IMR-90 (cell line): ENCODE measurements around the gene TRIM17. TPM values are rescaled to one million over a fixed set of nuclear protein-coding genes. Genes with fewer than 3 reads are reported as not detected.

Experiments
- ATAC-seq: fragments of 200-7000 bp; cut with Tn5 transposase; 2 replicates; pipeline ENCODE4 v1.9.1; 2020; ENCODE audit warnings: low read depth, mild to moderate bottlenecking, moderate library complexity
- BruUV-seq: library from RNA; stranded (reverse); fragments of 400-500 nt; replicated peaks from 2 replicates; lab custom pipeline; 2021; lab: Mats Ljungman, UMichigan
- CTCF ChIA-PET: fragments of 300-600 bp; formaldehyde crosslinking; extraction: SDS; loops from one replicate; lab custom pipeline; 2021; ENCODE audit warnings: antibody characterized with exemption; lab: Yijun Ruan, JAX
- POLR2A ChIA-PET: fragments of 300-600 bp; sonication (Branson Sonifier 250); formaldehyde crosslinking; loops from one replicate; lab custom pipeline; 2022; ENCODE audit warnings: antibody characterized with exemption; ENCODE audit not compliant: unreplicated experiment; lab: Charles Lee
- DNase-seq: peaks from one replicate; pipeline ENCODE4 v3.0.0; 2013
- H2AFZ ChIP-seq: replicated peaks from 2 replicates; pipeline ENCODE3; 2013; ENCODE audit warnings: low read length, mild to moderate bottlenecking; ENCODE audit not compliant: poor library complexity
- H2AK5ac ChIP-seq: 2 replicates; pipeline ENCODE4 v1.6.1; 2013; ENCODE audit warnings: low read depth, low read length, inconsistent platforms
- H2AK9ac ChIP-seq: replicated peaks from 2 replicates; pipeline ENCODE3; 2013; ENCODE audit warnings: mild to moderate bottlenecking, low read depth, low read length, moderate library complexity; ENCODE audit not compliant: poor library complexity
- H2BK120ac ChIP-seq: 2 replicates; pipeline ENCODE4 v1.6.1; 2013; ENCODE audit warnings: low read depth, low read length, inconsistent platforms
- H2BK15ac ChIP-seq: 3 replicates; pipeline ENCODE4 v1.6.1; 2013; ENCODE audit warnings: low read depth, low read length, inconsistent platforms
- H2BK20ac ChIP-seq: 2 replicates; pipeline ENCODE4 v1.6.1; 2013; ENCODE audit warnings: low read depth, mild to moderate bottlenecking, inconsistent platforms, low read length, moderate library complexity
- H2BK5ac ChIP-seq: 2 replicates; pipeline ENCODE4 v1.6.1; 2013; ENCODE audit warnings: mild to moderate bottlenecking, low read depth, low read length, inconsistent platforms; ENCODE audit not compliant: poor library complexity, severe bottlenecking
- H3K14ac ChIP-seq: replicated peaks from 2 replicates; pipeline ENCODE4 v1.6.1; 2013; ENCODE audit warnings: low read depth, low read length, inconsistent platforms
- H3K18ac ChIP-seq: 2 replicates; pipeline ENCODE4 v1.6.1; 2013; ENCODE audit warnings: low read depth, low read length, control low read depth
- H3K23ac ChIP-seq: 2 replicates; pipeline ENCODE4 v1.6.1; 2013; ENCODE audit warnings: low read depth, low read length, inconsistent platforms
- H3K27ac ChIP-seq: 2 replicates; pipeline ENCODE4 v1.5.1; 2013; ENCODE audit warnings: mild to moderate bottlenecking, control low read depth, low read length; ENCODE audit not compliant: insufficient read depth
- H3K27me3 ChIP-seq: 2 replicates; pipeline ENCODE4 v1.6.1; 2013; ENCODE audit warnings: low read length; ENCODE audit not compliant: control insufficient read depth, insufficient read depth
- H3K36me3 ChIP-seq: 2 replicates; pipeline ENCODE4 v1.6.1; 2013; ENCODE audit warnings: low read length, mixed read lengths; ENCODE audit not compliant: control insufficient read depth, insufficient read depth
- H3K4ac ChIP-seq: 2 replicates; pipeline ENCODE4 v1.6.1; 2013; ENCODE audit warnings: low read depth, low read length, inconsistent platforms
- H3K4me1 ChIP-seq: 2 replicates; pipeline ENCODE4 v1.6.1; 2013; ENCODE audit warnings: low read length, mixed read lengths; ENCODE audit not compliant: control insufficient read depth, insufficient read depth
- H3K4me2 ChIP-seq: 2 replicates; pipeline ENCODE4 v1.6.1; 2013; ENCODE audit warnings: low read depth, mild to moderate bottlenecking, control low read depth, low read length, moderate library complexity
- H3K4me3 ChIP-seq: 2 replicates; pipeline ENCODE4 v1.5.1; 2013; ENCODE audit warnings: low read depth, mild to moderate bottlenecking, control low read depth, low read length, moderate library complexity; ENCODE audit not compliant: insufficient read depth
- H3K56ac ChIP-seq: 2 replicates; pipeline ENCODE4 v1.6.1; 2013; ENCODE audit warnings: low read length, inconsistent platforms; ENCODE audit not compliant: insufficient read depth; ENCODE audit errors: extremely low read depth
- H3K79me1 ChIP-seq, 2 experiments: 2 replicates each; pipeline ENCODE4 v1.6.1; 2013; ENCODE audit warnings: low read length in 2 of 2, inconsistent platforms in 1 of 2, low read depth in 1 of 2
- H3K9ac ChIP-seq: 2 replicates; pipeline ENCODE4 v1.6.1; 2013; ENCODE audit warnings: low read depth, low read length, control low read depth
- H3K9me1 ChIP-seq: 2 replicates; pipeline ENCODE4 v1.6.1; 2013; ENCODE audit warnings: low read length, inconsistent platforms; ENCODE audit not compliant: insufficient read depth
- H3K9me3 ChIP-seq: 2 replicates; pipeline ENCODE4 v1.6.1; 2013; ENCODE audit warnings: low read length; ENCODE audit not compliant: control insufficient read depth, insufficient read depth
- H4K20me1 ChIP-seq: 2 replicates; pipeline ENCODE4 v1.6.1; 2013; ENCODE audit warnings: low read length, inconsistent platforms; ENCODE audit not compliant: insufficient read depth
- H4K5ac ChIP-seq: 2 replicates; pipeline ENCODE4 v1.6.1; 2013; ENCODE audit warnings: mild to moderate bottlenecking, low read depth, low read length, control low read depth
- H4K8ac ChIP-seq, 2 experiments: 2 replicates each; pipeline ENCODE4 v1.6.1; 2013; ENCODE audit warnings: low read depth in 2 of 2, low read length in 2 of 2, control low read depth in 1 of 2, inconsistent platforms in 1 of 2
- H4K91ac ChIP-seq: 2 replicates; pipeline ENCODE4 v1.6.1; 2013; ENCODE audit warnings: low read depth, low read length, inconsistent platforms; ENCODE audit not compliant: insufficient read depth
- BHLHE40 ChIP-seq: fragments of 150-350 bp; IDR thresholded peaks from 2 replicates; pipeline ENCODE4 v1.6.1; 2016; ENCODE audit warnings: mild to moderate bottlenecking, low read depth, low read length
- CHD1 ChIP-seq: IDR thresholded peaks from 2 replicates; pipeline ENCODE4 v1.6.1; 2012; ENCODE audit warnings: low read depth, low read length, improper control_type of control experiment
- RCOR1 ChIP-seq: IDR thresholded peaks from 2 replicates; pipeline ENCODE4 v1.6.1; 2012; ENCODE audit warnings: mild to moderate bottlenecking, low read length, improper control_type of control experiment; ENCODE audit not compliant: insufficient replicate concordance
- WGBS, 2 experiments: methylation state at CpG; one replicate each; pipeline versions ENCODE4 v1.1.5 to v1.1.7; 2013; ENCODE audit warnings: missing lambda C conversion rate in 2 of 2; ENCODE audit not compliant: insufficient read length in 1 of 2; ENCODE audit errors: extremely low coverage in 2 of 2; 5-methylcytosine and 5-hydroxymethylcytosine counted together
- dilution Hi-C: fragments of 300-500 bp; cut with HindIII; formaldehyde crosslinking; loops from one replicate; pipeline ENCODE4 v1.14.3; 2018; ENCODE audit warnings: low sequenced_read_pairs; ENCODE audit not compliant: unreplicated experiment
- in situ Hi-C: fragments of 300-500 bp; cut with MboI; formaldehyde crosslinking; loops from 3 replicates; pipeline ENCODE4 v1.14.3; 2019; ENCODE audit warnings: low sequenced_read_pairs, inconsistent platforms, mixed read lengths
- intact Hi-C: fragments of 100-400 bp; cut with micrococcal nuclease; formaldehyde crosslinking; loops from 2 replicates; pipeline ENCODE4 v1.10.0; 2022
- polyA plus RNA-seq, 3 experiments: library from polyadenylated mRNA; depleted of rRNA; stranded (reverse); fragments of >200 nt; gene quantifications; 2 replicates each; pipeline ENCODE4 v1.2.3, GENCODE V29; 2012; ENCODE audit warnings: low replicate concordance in 1 of 3
- total RNA-seq: library from RNA; depleted of rRNA; stranded (reverse); fragments of >200 nt; gene quantifications from 2 replicates; pipeline ENCODE4 v1.2.3, GENCODE V29; 2012
- TF ChIP-seq, protein P1 (sequence below): conservative IDR thresholded peaks from 2 replicates; pipeline ENCODE4 v1.5.1; 2012; ENCODE audit warnings: mild to moderate bottlenecking, low read depth, low read length, improper control_type of control experiment

The TRIM17 gene
- total and polyA plus RNA-seq, 2 of the 4 experiments (the other 2 are of a cell fraction), result 0.39 TPM; not detected in 1

DNA sequence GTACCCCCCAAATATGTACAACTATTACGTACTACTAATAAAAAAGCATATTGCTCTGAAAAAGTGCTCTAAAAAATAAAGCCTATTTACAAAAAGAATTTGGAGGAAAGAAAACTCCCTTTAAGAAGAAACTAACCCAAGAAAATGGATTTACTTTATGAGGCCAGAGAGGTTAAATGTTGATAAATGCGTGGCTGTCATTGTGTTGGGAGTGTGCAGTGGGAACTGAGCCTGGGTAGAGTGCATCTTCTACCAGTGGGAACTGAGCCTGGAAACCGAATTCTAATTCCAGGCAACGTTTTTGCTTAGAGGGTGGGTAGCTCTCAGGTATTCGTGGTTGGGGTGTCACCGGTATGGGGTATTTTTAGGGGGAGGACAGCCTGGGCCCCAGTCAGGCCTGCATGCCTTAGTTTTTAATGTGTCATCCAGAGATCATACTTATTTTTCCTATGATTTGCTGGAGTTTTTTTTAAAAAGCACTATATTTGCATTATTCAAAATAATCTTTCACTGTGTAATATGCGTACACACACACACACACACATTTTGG lies 46.4 kb upstream of the TRIM17 start:
- dilution Hi-C loops (no loop called here), intact Hi-C loops (no loop called here), in situ Hi-C loops (no loop called here)
- Histone ChIP-seq H2AK5ac (no peak overlapping the region), H2BK120ac (no peak overlapping the region), H3K56ac (no peak overlapping the region), H3K9me3 (no peaks in the 10 kb centered on the region), H2AK9ac (no peak overlapping the region), H3K4me3 (no peak overlapping the region), H3K36me3 (no peaks in the 10 kb centered on the region), H4K8ac (no peak overlapping the region), H2BK15ac (no peak overlapping the region), H3K9me1 (no peaks in the 10 kb centered on the region), H4K91ac (no peak overlapping the region), H3K4me2 (no peak overlapping the region), H2BK20ac (no peak overlapping the region), H3K23ac (no peak overlapping the region), H3K27ac (no peak overlapping the region), H3K18ac (no peak overlapping the region), H3K4me1 (peaks cover 2% of the 10 kb centered on the region; the same call in 1 of the 2 replicates), H3K4ac (no peak overlapping the region), H3K27me3 (peaks cover 17% of the 10 kb centered on the region), H2AFZ (no peak overlapping the region), H3K14ac (no peak overlapping the region), H2BK5ac (no peak overlapping the region), H4K5ac (no peak overlapping the region), H3K79me1 (peaks cover 0 to 10% of the 10 kb centered on the region in 2 experiments; a peak in 2 of 4 replicates), H3K9ac (no peak overlapping the region), H4K20me1 (no peaks in the 10 kb centered on the region; the same call in 1 of the 2 replicates)
- ChIA-PET POLR2A (no interaction called here), CTCF (no interaction called here)
- DNase-seq (no peak), ATAC-seq (no peak)
- BruUV-seq, result no TSS peak
- no peak for TF ChIP-seq BHLHE40
- TF ChIP-seq, protein P1, sequence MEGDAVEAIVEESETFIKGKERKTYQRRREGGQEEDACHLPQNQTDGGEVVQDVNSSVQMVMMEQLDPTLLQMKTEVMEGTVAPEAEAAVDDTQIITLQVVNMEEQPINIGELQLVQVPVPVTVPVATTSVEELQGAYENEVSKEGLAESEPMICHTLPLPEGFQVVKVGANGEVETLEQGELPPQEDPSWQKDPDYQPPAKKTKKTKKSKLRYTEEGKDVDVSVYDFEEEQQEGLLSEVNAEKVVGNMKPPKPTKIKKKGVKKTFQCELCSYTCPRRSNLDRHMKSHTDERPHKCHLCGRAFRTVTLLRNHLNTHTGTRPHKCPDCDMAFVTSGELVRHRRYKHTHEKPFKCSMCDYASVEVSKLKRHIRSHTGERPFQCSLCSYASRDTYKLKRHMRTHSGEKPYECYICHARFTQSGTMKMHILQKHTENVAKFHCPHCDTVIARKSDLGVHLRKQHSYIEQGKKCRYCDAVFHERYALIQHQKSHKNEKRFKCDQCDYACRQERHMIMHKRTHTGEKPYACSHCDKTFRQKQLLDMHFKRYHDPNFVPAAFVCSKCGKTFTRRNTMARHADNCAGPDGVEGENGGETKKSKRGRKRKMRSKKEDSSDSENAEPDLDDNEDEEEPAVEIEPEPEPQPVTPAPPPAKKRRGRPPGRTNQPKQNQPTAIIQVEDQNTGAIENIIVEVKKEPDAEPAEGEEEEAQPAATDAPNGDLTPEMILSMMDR, result no peak
- TF ChIP-seq CHD1, result no peak
- no peak for TF ChIP-seq RCOR1
- 40% methylated on average over 1 of the region's 7 CpGs; no CpG with 5 or more reads in 1 of the 2 experiments for WGBS, 2 experiments
